ENCODE measurements around the gene VRK3. TPM values are rescaled to one million over a fixed set of nuclear protein-coding genes. Genes with fewer than 3 reads are reported as not detected.

Gene VRK3
- total and polyA plus RNA-seq, 2 donors (not counting 3 experiments of a cell fraction or from before 2014, with no cell fraction given), result 20.4 to 36.0 TPM

DNA sequence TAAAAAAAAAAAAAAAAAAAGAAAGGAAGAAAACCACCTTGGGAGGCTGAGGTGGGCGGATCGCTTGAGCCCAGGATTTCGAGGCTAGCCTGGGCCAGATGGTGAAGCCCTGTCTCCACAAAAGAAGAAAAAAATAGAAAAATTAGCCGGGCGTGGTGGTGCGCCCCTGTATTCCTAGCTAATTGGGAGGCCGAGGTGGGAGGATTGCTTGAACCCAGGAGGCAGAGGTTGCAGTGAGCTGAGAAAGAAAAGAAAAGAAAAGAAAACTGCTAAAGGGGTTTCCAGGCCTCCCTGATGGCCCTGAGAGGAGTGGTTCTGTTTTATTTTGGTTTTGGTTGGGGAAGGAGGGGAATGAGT is 1.4 kb upstream of the VRK3 start:
- DNase-seq (ENCODE audit: low read depth, low spot score) (no peak), FAIRE-seq (no peak)
- intact Hi-C loops (cut with micrococcal nuclease) (no loop called here), dilution Hi-C loops (cut with MboI; ENCODE audit: extremely low pct_ligation_motif_present, low sequenced_read_pairs) (no loop called here)
- H3K4me2 ChIP-seq (ENCODE audit: insufficient read depth, low read length), result peak overlapping the region; percentile 21
- H3K36me3 ChIP-seq (ENCODE audit: control insufficient read depth in 2 of 2, extremely low read depth in 1 of 2, insufficient read depth in 2 of 2, low read length in 2 of 2), result peaks cover 0 to 4% of the 10 kb centered on the region in 2 experiments
- no peak overlapping the region for H3K4me3 ChIP-seq (replicated peaks in 1 of 3; ENCODE audit: insufficient read depth in 1 of 3, low read depth in 1 of 3, low read length in 3 of 3)
- no TSS peak for BruUV-seq (replicated peaks)
- H3K9me1 ChIP-seq (replicated peaks; ENCODE audit: control insufficient read depth, extremely low read depth, insufficient read depth, low read length), result no peaks in the 10 kb centered on the region
- no peak overlapping the region for H3K27ac ChIP-seq (ENCODE audit: insufficient read depth, low read depth, low read length)
- peaks cover 36% of the 10 kb centered on the region for H3K79me2 ChIP-seq (ENCODE audit: control insufficient read depth, insufficient read depth, low read length)
- no peak for TF ChIP-seq POLR2A (IDR thresholded peaks at IDR 0.05; ENCODE audit: low read depth, low read length)
- TF ChIP-seq JUN (IDR thresholded peaks at IDR 0.05; ENCODE audit: borderline replicate concordance, insufficient read depth, insufficient read length, low read depth), result no peak
- H3K4me1 ChIP-seq (ENCODE audit: control insufficient read depth, extremely low read depth, insufficient read depth, low read length), result peaks cover 7% of the 10 kb centered on the region
- POLR2A ChIA-PET, result no interaction called here
- H3K9ac ChIP-seq (replicated peaks; ENCODE audit: extremely low read depth, insufficient read depth, low read length), result no peak overlapping the region
- H3K9me3 ChIP-seq (replicated peaks; ENCODE audit: control insufficient read depth, insufficient read depth, low read length), result no peaks in the 10 kb centered on the region
- H4K20me1 ChIP-seq (replicated peaks; ENCODE audit: control insufficient read depth, extremely low read depth, insufficient read depth, low read length), result no peaks in the 10 kb centered on the region
- no peaks in the 10 kb centered on the region for H3K27me3 ChIP-seq (ENCODE audit: control insufficient read depth in 2 of 2, insufficient read depth in 2 of 2, low read length in 2 of 2)
- H2AFZ ChIP-seq (ENCODE audit: low read depth, low read length), result no peak overlapping the region
- CTCF ChIA-PET, result interaction anchor here (0.7 kb wide), 1 partner anchor 26 kb away, joined by 3 read pairs; no protein-coding TSS in a partner anchor

GRCh38 chr19:50025794-50026549 is 800 bp upstream of the VRK3 start, which contains the start of gene ZNF473:
ZNF473 (plus strand) TSS chr19:50026005; CDS start chr19:50031083, 5,078 bp downstream.
- peak within 1 kb of the TSS; percentile 60 to 82 (median 82) for H3K4me3 ChIP-seq (replicated peaks in 1 of 3; ENCODE audit: insufficient read depth in 1 of 3, low read depth in 1 of 3, low read length in 3 of 3)
- BruUV-seq (replicated peaks), result TSS peak; percentile 55
- DNase-seq (ENCODE audit: low read depth, low spot score), result no peak
- H3K27me3 ChIP-seq (ENCODE audit: control insufficient read depth in 2 of 2, insufficient read depth in 2 of 2, low read length in 2 of 2), result no peaks in the 10 kb centered on the region
- no peaks in the 10 kb centered on the region for H4K20me1 ChIP-seq (replicated peaks; ENCODE audit: control insufficient read depth, extremely low read depth, insufficient read depth, low read length)
- dilution Hi-C loops (cut with MboI; ENCODE audit: extremely low pct_ligation_motif_present, low sequenced_read_pairs) (no loop called here), intact Hi-C loops (cut with micrococcal nuclease) (loop anchor here (1.0 kb wide), 2 partner anchors 39 to 150 kb away; no protein-coding TSS in a partner anchor)
- ChIA-PET CTCF (interaction anchor here (0.7 to 1.5 kb wide), 3 partner anchors 22 to 27 kb away, joined by 3 to 5 read pairs (median 4); no protein-coding TSS in a partner anchor), POLR2A (no interaction called here)
- H3K4me2 ChIP-seq (ENCODE audit: insufficient read depth, low read length), result peak within 1 kb of the TSS; percentile 64
- H3K27ac ChIP-seq (ENCODE audit: insufficient read depth, low read depth, low read length), result peak within 1 kb of the TSS; percentile 92
- no peaks in the 10 kb centered on the region for H3K9me3 ChIP-seq (replicated peaks; ENCODE audit: control insufficient read depth, insufficient read depth, low read length)
- peaks cover 36% of the 10 kb centered on the region for H3K79me2 ChIP-seq (ENCODE audit: control insufficient read depth, insufficient read depth, low read length)
- peak within 1 kb of the TSS; percentile 97 for H2AFZ ChIP-seq (ENCODE audit: low read depth, low read length)
- H3K4me1 ChIP-seq (ENCODE audit: control insufficient read depth, extremely low read depth, insufficient read depth, low read length), result peaks cover 7% of the 10 kb centered on the region
- peaks cover 0 to 4% of the 10 kb centered on the region in 2 experiments for H3K36me3 ChIP-seq (ENCODE audit: control insufficient read depth in 2 of 2, extremely low read depth in 1 of 2, insufficient read depth in 2 of 2, low read length in 2 of 2)
- FAIRE-seq, result no peak
- peak within 1 kb of the TSS; percentile 85 for H3K9ac ChIP-seq (replicated peaks; ENCODE audit: extremely low read depth, insufficient read depth, low read length)
- no peaks in the 10 kb centered on the region for H3K9me1 ChIP-seq (replicated peaks; ENCODE audit: control insufficient read depth, extremely low read depth, insufficient read depth, low read length)
- TF ChIP-seq FOS (IDR thresholded peaks at IDR 0.05; ENCODE audit: borderline replicate concordance, insufficient read depth, low read length) (peak; percentile 8), CTCF (IDR thresholded peaks at IDR 0.05; ENCODE audit: extremely low read depth in 1 of 2, insufficient read depth in 1 of 2, low read depth in 1 of 2, low read length in 2 of 2) (no peak), POLR2AphosphoS5 (IDR thresholded peaks at IDR 0.05; ENCODE audit: insufficient read depth, low read depth, low read length) (peak; percentile 57), POLR2A (IDR thresholded peaks at IDR 0.05; ENCODE audit: low read depth, low read length) (peak; percentile 69), EZH2 (IDR thresholded peaks at IDR 0.05; ENCODE audit: borderline replicate concordance, low read depth, low read length, severe bottlenecking) (no peak), MYC (IDR thresholded peaks at IDR 0.05; ENCODE audit: low read depth, low read length) (no peak)
- TF ChIP-seq, protein P1, sequence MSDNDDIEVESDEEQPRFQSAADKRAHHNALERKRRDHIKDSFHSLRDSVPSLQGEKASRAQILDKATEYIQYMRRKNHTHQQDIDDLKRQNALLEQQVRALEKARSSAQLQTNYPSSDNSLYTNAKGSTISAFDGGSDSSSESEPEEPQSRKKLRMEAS (IDR thresholded peaks at IDR 0.05; ENCODE audit: insufficient read depth, insufficient read length), result peak; percentile 97

All from endothelial cell of umbilical vein (primary cell).